ENCODE measurements around the gene ZNF354C.

ZNF354C gene

GRCh38 chr5:179113143-179113530 is 53.0 kb downstream of the ZNF354C start:
- in situ Hi-C loops (cut with MboI; ENCODE audit: low pct_unique_long_range_greater_than_20kb, low sequenced_read_pairs, unreplicated experiment) = no loop called here
- no peak for DNase-seq (ENCODE audit: low spot score)
- TF ChIP-seq, protein P1, sequence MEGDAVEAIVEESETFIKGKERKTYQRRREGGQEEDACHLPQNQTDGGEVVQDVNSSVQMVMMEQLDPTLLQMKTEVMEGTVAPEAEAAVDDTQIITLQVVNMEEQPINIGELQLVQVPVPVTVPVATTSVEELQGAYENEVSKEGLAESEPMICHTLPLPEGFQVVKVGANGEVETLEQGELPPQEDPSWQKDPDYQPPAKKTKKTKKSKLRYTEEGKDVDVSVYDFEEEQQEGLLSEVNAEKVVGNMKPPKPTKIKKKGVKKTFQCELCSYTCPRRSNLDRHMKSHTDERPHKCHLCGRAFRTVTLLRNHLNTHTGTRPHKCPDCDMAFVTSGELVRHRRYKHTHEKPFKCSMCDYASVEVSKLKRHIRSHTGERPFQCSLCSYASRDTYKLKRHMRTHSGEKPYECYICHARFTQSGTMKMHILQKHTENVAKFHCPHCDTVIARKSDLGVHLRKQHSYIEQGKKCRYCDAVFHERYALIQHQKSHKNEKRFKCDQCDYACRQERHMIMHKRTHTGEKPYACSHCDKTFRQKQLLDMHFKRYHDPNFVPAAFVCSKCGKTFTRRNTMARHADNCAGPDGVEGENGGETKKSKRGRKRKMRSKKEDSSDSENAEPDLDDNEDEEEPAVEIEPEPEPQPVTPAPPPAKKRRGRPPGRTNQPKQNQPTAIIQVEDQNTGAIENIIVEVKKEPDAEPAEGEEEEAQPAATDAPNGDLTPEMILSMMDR (IDR thresholded peaks at IDR 0.05; ENCODE audit: extremely low read depth, insufficient read depth, missing control alignments) = no peak

DNA sequence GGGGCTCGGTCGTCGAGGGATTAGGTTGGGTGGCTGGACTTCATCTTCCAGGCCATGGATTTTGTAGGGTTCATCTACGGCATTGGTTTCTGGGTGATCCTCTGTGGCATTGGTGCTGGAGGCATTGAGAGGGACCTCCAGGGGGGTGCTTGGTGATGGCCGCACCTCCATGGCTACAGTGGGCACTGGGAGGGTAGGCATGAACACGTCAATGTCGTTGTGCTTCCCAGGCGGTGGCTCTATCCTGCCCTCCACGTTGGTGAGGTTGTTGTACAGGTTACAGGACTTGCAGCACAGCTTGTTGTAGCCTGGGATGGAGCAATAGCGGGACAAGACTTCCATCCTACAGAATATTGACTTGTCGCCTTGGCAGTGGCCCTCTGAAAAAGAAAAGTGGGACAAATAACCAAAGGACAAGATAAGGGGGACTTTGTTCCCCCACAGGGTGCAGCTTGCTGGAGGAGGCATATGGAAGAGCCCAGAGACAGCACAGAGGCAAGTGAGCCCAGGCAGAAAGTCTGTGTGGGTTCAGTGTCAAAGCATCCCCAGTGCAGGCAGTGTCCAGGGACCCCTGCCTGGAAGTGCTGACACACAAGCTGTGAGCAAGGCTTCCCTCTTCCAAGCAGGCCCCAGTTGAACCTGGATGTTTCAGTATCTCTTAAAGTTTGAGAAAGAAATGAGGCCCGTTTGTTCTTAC is 53.9 kb downstream of the ZNF354C start:
- TF ChIP-seq, protein P1 (IDR thresholded peaks at IDR 0.05; ENCODE audit: extremely low read depth, insufficient read depth, missing control alignments) = no peak
- DNase-seq (ENCODE audit: low spot score) = no peak
- in situ Hi-C loops (cut with MboI; ENCODE audit: low pct_unique_long_range_greater_than_20kb, low sequenced_read_pairs, unreplicated experiment) = no loop called here

- in situ Hi-C loops (cut with MboI; ENCODE audit: low pct_unique_long_range_greater_than_20kb, low sequenced_read_pairs, unreplicated experiment) = no loop called here
- no peak for DNase-seq (ENCODE audit: low spot score)
- TF ChIP-seq, protein P1 (IDR thresholded peaks at IDR 0.05; ENCODE audit: extremely low read depth, insufficient read depth, missing control alignments) = no peak
These were observed 54.6 kb downstream of the ZNF354C start for GRCh38 chr5:179114756-179115155.

DNA sequence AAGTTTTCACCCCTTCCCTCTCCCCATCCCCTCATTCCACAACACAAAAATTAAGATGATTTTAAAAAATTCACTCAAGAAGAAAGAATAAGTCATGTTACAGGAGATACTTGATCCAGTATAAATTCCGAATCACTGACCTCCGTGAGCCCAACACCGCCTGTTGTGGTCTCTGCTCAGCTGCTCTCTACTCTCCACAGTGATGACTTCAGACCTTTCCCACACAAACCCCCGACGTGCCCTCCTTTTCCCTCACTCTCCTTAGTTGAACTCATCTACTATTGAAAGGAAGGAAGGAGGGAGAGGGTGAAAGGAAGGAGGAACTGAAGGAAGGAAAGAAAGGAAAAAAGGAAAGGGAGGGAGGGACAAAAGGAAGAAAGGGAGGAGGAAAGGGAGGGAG is 55.1 kb downstream of the ZNF354C start:
- no peak for DNase-seq (ENCODE audit: low spot score)
- in situ Hi-C loops (cut with MboI; ENCODE audit: low pct_unique_long_range_greater_than_20kb, low sequenced_read_pairs, unreplicated experiment) = no loop called here
- TF ChIP-seq, protein P1 (IDR thresholded peaks at IDR 0.05; ENCODE audit: extremely low read depth, insufficient read depth, missing control alignments) = no peak

DNA sequence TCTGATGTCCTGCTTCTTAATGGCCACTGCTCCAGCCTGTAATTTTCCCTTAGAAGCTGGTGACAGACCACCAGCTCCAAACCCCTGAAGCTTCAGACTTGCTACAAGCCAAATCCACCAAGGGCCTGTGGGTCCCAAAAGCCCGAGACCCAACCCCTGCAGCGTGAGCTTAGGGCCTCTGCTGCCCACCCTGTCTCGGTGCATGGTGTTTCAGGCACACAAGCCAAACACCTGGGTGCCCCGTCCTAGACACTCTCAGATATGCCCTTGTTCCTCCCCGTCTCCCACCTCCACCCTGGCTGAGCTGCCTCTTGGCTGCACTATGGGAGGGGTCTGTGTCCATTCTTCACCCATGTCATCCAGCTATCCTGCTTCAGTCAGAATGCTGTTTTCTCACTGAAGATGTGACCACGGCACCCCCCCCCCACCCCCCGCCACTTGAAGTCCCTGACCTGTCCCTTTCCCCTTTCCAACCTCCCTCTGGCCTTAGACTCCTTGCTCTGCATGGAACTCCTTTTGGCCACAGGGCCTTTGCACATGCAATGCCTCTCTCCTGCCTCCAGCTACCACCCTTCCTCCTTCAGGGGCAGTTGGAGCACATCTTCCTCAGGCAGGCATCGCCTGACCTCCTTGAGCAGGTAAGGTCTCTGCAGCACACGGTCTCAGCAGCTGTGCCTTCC is 55.8 kb downstream of the ZNF354C start:
- DNase-seq (ENCODE audit: low spot score) = no peak
- TF ChIP-seq, protein P1 (IDR thresholded peaks at IDR 0.05; ENCODE audit: extremely low read depth, insufficient read depth, missing control alignments) = no peak
- in situ Hi-C loops (cut with MboI; ENCODE audit: low pct_unique_long_range_greater_than_20kb, low sequenced_read_pairs, unreplicated experiment) = no loop called here

DNA sequence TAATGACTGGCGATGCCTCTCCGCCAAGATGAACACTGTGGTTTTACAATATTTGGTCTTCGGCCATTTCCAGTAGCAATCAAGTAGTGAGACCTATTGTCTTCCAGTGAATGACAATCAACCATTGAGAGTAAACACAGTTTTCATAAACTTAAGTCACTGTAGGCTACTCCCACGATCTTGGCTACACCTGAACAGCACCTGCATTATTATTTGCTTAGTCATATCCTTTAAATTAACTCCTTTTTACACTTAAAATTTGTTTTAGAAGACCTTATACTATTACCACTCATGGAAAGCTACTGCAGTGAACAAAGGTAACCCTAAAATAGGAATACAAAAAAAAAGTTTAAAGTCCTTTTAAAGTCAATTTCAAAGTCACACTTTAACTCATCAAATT is 58.2 kb downstream of the ZNF354C start:
- TF ChIP-seq, protein P1 (IDR thresholded peaks at IDR 0.05; ENCODE audit: extremely low read depth, insufficient read depth, missing control alignments) = no peak
- in situ Hi-C loops (cut with MboI; ENCODE audit: low pct_unique_long_range_greater_than_20kb, low sequenced_read_pairs, unreplicated experiment) = no loop called here
- DNase-seq (ENCODE audit: low spot score) = no peak
